HCT116 (cell line): Measurements from ENCODE around the gene PANX2. TPM values are rescaled to one million over a fixed set of nuclear protein-coding genes. Genes with fewer than 3 reads are reported as not detected.

Experiments
- ATAC-seq: fragments of 200-7000 bp; cut with Tn5 transposase; 2 replicates; pipeline ENCODE4 v1.9.1; 2020; ENCODE audit warnings: mild to moderate bottlenecking, moderate library complexity
- BruUV-seq: library from RNA; stranded (reverse); fragments of 400-500 nt; replicated peaks from 2 replicates; lab custom pipeline; 2021; lab: Mats Ljungman, UMichigan
- CTCF ChIA-PET: fragments of 300-600 bp; sonication (Branson Sonifier 250); formaldehyde crosslinking; loops from one replicate; lab custom pipeline; 2021; ENCODE audit warnings: antibody characterized with exemption; lab: Charles Lee
- POLR2A ChIA-PET: fragments of 300-600, 350-600 bp; sonication (Branson Sonifier 250); formaldehyde crosslinking; loops from one replicate; lab custom pipeline; 2021; ENCODE audit warnings: antibody characterized with exemption; lab: Charles Lee
- RAD21 ChIA-PET, 2 experiments: fragments of 300-600 bp; sonication (Branson Sonifier 250); formaldehyde crosslinking; loops; one replicate each; lab custom pipeline; 2023; ENCODE audit warnings: low total read pairs in 2 of 2; ENCODE audit not compliant: uncharacterized antibody in 2 of 2, unreplicated experiment in 2 of 2, low non-redundant PET in 1 of 2; lab: Charles Lee
- DNase-seq: peaks from one replicate; pipeline ENCODE4 v3.0.0-alpha.2; 2010; ENCODE audit warnings: low read depth, low spot score
- H2AFZ ChIP-seq: fragments of 200-600 bp; shearing (Covaris generic), sonication (generic); 2 replicates; pipeline ENCODE4 v1.6.1; 2017; ENCODE audit warnings: low read depth, mixed run types, mixed read lengths, antibody characterized with exemption, low read length; ENCODE audit not compliant: poor library complexity, severe bottlenecking
- H3K27ac ChIP-seq: 2 replicates; pipeline ENCODE4 v1.5.1; 2012; ENCODE audit warnings: low read depth, low read length
- H3K27me3 ChIP-seq: fragments of 200-600 bp; sonication (generic); 2 replicates; pipeline ENCODE4 v1.6.1; 2016; ENCODE audit warnings: mixed run types, low read length, mixed read lengths; ENCODE audit not compliant: insufficient read depth
- H3K36me3 ChIP-seq, 2 experiments: fragments of 200-500 bp in 1 of 2; fragments of 200-600 bp in 1 of 2; sonication (Bioruptor generic) in 1 of 2; sonication (generic) in 1 of 2; 2 replicates each; pipeline versions ENCODE4 v1.5.1 to v1.6.1; 2014 to 2016; ENCODE audit warnings: low read length in 2 of 2, inconsistent platforms in 1 of 2, mixed read lengths in 1 of 2, mixed run types in 1 of 2; ENCODE audit not compliant: insufficient read depth in 2 of 2, control insufficient read depth in 1 of 2
- H3K4me1 ChIP-seq, 2 experiments: fragments of 200-600 bp in 1 of 2; sonication (generic) in 1 of 2; 2 replicates each; pipeline versions ENCODE4 v1.5.1 to v1.6.1; 2012 to 2017; ENCODE audit warnings: low read length in 2 of 2, inconsistent platforms in 1 of 2, mild to moderate bottlenecking in 1 of 2, mixed read lengths in 1 of 2, mixed run types in 1 of 2, moderate library complexity in 1 of 2; ENCODE audit not compliant: insufficient read depth in 2 of 2, control insufficient read depth in 1 of 2
- H3K4me2 ChIP-seq: fragments of 200-600 bp; sonication (generic); 2 replicates; pipeline ENCODE4 v1.6.1; 2017; ENCODE audit warnings: mixed run types, low read length, mixed read lengths
- H3K4me3 ChIP-seq, 2 experiments: fragments of 200-600 bp in 1 of 2; sonication (generic) in 1 of 2; replicated peaks in 1 of 2; 2 replicates each; pipeline ENCODE4 v1.5.1; 2011 to 2016; ENCODE audit warnings: low read length in 2 of 2, control low read depth in 1 of 2, low read depth in 1 of 2, mild to moderate bottlenecking in 1 of 2, mixed read lengths in 1 of 2, mixed run types in 1 of 2
- H3K79me2 ChIP-seq: fragments of 200-600 bp; sonication (generic); 2 replicates; pipeline ENCODE4 v1.6.1; 2017; ENCODE audit warnings: mild to moderate bottlenecking, mixed run types, low read length, moderate library complexity, mixed read lengths; ENCODE audit not compliant: insufficient read depth
- H3K9ac ChIP-seq: fragments of 200-600 bp; sonication (generic); 2 replicates; pipeline ENCODE4 v1.6.1; 2016; ENCODE audit warnings: low read length, mixed read lengths
- H3K9me2 ChIP-seq: fragments of 200-600 bp; sonication (generic), shearing (Covaris generic); 2 replicates; pipeline ENCODE4 v1.6.1; 2017; ENCODE audit warnings: mixed run types, mild to moderate bottlenecking, moderate library complexity; ENCODE audit not compliant: insufficient read depth
- H3K9me3 ChIP-seq, 2 experiments: fragments of 200-500 bp in 1 of 2; fragments of 200-600 bp in 1 of 2; sonication (Bioruptor generic) in 1 of 2; sonication (generic) in 1 of 2; 2 replicates each; pipeline ENCODE4 v1.6.1; 2014 to 2017; ENCODE audit warnings: low read length in 2 of 2, mixed read lengths in 2 of 2, inconsistent platforms in 1 of 2, low read depth in 1 of 2, mild to moderate bottlenecking in 1 of 2, mixed run types in 1 of 2, moderate library complexity in 1 of 2; ENCODE audit not compliant: control insufficient read depth in 1 of 2, insufficient read depth in 1 of 2
- H4K20me1 ChIP-seq: fragments of 200-600 bp; sonication (generic), shearing (Covaris generic); 2 replicates; pipeline ENCODE4 v1.6.1; 2017; ENCODE audit warnings: mixed run types, mild to moderate bottlenecking, moderate library complexity; ENCODE audit not compliant: insufficient read depth
- EGR1 ChIP-seq: IDR thresholded peaks from 2 replicates; pipeline ENCODE4 v1.6.1; 2012; ENCODE audit warnings: low read depth
- ELF1 ChIP-seq: IDR thresholded peaks from 2 replicates; pipeline ENCODE4 v1.6.1; 2012; ENCODE audit warnings: low read depth, borderline replicate concordance
- EZH2 ChIP-seq: fragments of 200-600 bp; sonication (generic); IDR thresholded peaks from 2 replicates; pipeline ENCODE4 v1.6.1; 2017; ENCODE audit warnings: antibody characterized with exemption, mixed run types
- EZH2phosphoT487 ChIP-seq: fragments of 200-600 bp; IDR thresholded peaks from 2 replicates; pipeline ENCODE4 v1.6.1; 2018; ENCODE audit warnings: antibody characterized with exemption, borderline replicate concordance
- FOSL1 ChIP-seq: IDR thresholded peaks from 2 replicates; pipeline ENCODE4 v1.6.1; 2012; ENCODE audit warnings: low read depth
- POLR2A ChIP-seq: IDR thresholded peaks from 2 replicates; pipeline ENCODE4 v1.7.0; 2011; ENCODE audit warnings: borderline replicate concordance; ENCODE audit not compliant: insufficient read depth, insufficient read length; ENCODE audit errors: extremely low read depth
- RAD21 ChIP-seq: IDR thresholded peaks from 2 replicates; pipeline ENCODE4 v1.6.1; 2012; ENCODE audit warnings: low read depth, mild to moderate bottlenecking
- SIN3A ChIP-seq: IDR thresholded peaks from 2 replicates; pipeline ENCODE4 v1.6.1; 2012; ENCODE audit warnings: low read depth
- SP1 ChIP-seq: IDR thresholded peaks from 2 replicates; pipeline ENCODE4 v1.6.1; 2012; ENCODE audit warnings: low read depth
- SRF ChIP-seq: IDR thresholded peaks from 2 replicates; pipeline ENCODE4 v1.6.1; 2012; ENCODE audit warnings: low read depth
- ZFX ChIP-seq: fragments of 450-650 bp; IDR thresholded peaks from 2 replicates; pipeline ENCODE4 v1.6.1; 2017
- intact Hi-C: fragments of 100-400 bp; cut with micrococcal nuclease; formaldehyde crosslinking; loops from 2 replicates; pipeline ENCODE4 v1.10.0; 2022
- total RNA-seq: library from RNA; stranded (reverse); gene quantifications from one replicate; pipeline ENCODE4 v1.2.1, GENCODE V29; 2021; ENCODE audit not compliant: unreplicated experiment
- TF ChIP-seq, protein P1 (sequence below): IDR thresholded peaks from 2 replicates; pipeline ENCODE4 v1.6.1; 2012

PANX2 gene
- total RNA-seq, 1 experiment from 2014 or later = 8.0 TPM

DNA sequence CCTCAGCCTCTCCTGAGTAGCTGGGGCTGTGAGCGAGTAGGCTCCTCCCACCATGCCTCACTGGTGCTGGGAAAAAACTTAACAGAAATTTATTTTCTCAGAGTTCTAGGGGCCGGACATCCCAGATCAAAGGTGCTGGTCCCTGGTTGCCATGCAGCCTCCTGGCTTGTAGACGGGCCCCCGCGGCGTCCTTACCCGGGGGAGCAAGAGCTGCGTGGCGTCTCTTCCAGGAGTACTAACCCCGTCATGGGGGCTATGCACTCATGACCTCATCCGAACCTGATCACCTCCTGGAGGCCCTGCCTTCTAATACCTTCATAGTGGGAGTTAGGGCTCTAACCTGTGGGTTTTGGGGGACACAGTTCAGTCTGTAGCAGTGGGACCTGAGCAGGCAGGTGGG, 17.8 kb downstream of the PANX2 start:
- H3K9ac ChIP-seq = no peak overlapping the region
- H3K79me2 ChIP-seq = peaks cover 72% of the 10 kb centered on the region
- DNase-seq (no peak), ATAC-seq (no peak)
- RAD21 ChIA-PET = no interaction called here
- H3K4me1 ChIP-seq = peaks cover 35 to 59% of the 10 kb centered on the region in 2 experiments
- H3K9me3 ChIP-seq = no peaks in the 10 kb centered on the region
- TF ChIP-seq SIN3A (no peak), ZFX (no peak), ELF1 (no peak), RAD21 (no peak), EZH2 (no peak), SP1 (no peak), EZH2phosphoT487 (no peak), SRF (no peak), FOSL1 (no peak), EGR1 (no peak), POLR2A (no peak)
- TF ChIP-seq, protein P1, sequence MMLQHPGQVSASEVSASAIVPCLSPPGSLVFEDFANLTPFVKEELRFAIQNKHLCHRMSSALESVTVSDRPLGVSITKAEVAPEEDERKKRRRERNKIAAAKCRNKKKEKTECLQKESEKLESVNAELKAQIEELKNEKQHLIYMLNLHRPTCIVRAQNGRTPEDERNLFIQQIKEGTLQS = no peak
- no peak overlapping the region for H2AFZ ChIP-seq
- no peak overlapping the region for H3K4me2 ChIP-seq
- H3K27ac ChIP-seq = no peak overlapping the region; the same call in 1 of the 2 replicates
- intact Hi-C loops = no loop called here
- CTCF ChIA-PET = no interaction called here
- H3K9me2 ChIP-seq = no peaks in the 10 kb centered on the region
- no peaks in the 10 kb centered on the region for H3K27me3 ChIP-seq
- H4K20me1 ChIP-seq = peaks cover 6% of the 10 kb centered on the region; the same call in 1 of the 2 replicates
- H3K4me3 ChIP-seq = no peak overlapping the region
- BruUV-seq = TSS peak; percentile 6
- POLR2A ChIA-PET = no interaction called here
- peaks cover 0 to 5% of the 10 kb centered on the region in 2 experiments; a peak in 1 of 4 replicates for H3K36me3 ChIP-seq
